HG02870 (cell line): Measurements from ENCODE around the gene RETREG2.

Experiments used
- ATAC-seq: cut with Tn5 transposase; IDR thresholded peaks from one replicate; pipeline ENCODE4 v1.9.1; 2021; ENCODE audit warnings: mild to moderate bottlenecking, moderate library complexity; ENCODE audit not compliant: unreplicated experiment

The RETREG2 gene

GRCh38 chr2:219177552-219178376 is at the start of gene RETREG2:
Gene RETREG2 (plus strand): TSS chr2:219178275. CDS start chr2:219178353, 78 bp downstream.
- ATAC-seq, result peak; percentile 35

- ATAC-seq, result no peak
These were observed 49.7 kb upstream of the RETREG2 start for GRCh38 chr2:219128396-219128795.

GRCh38 chr2:219129589-219129988 is 48.5 kb upstream of the RETREG2 start:
- ATAC-seq, result no peak

GRCh38 chr2:219131327-219131726 is 46.7 kb upstream of the RETREG2 start:
- no peak for ATAC-seq

- no peak for ATAC-seq
These were observed 46.3 kb upstream of the RETREG2 start for GRCh38 chr2:219131744-219132143.

GRCh38 chr2:219133976-219134375 is 44.1 kb upstream of the RETREG2 start:
- no peak for ATAC-seq

- no peak for ATAC-seq
These were observed 37.4 kb upstream of the RETREG2 start for GRCh38 chr2:219140722-219141121.

- ATAC-seq, result no peak
These were observed 35.7 kb upstream of the RETREG2 start for GRCh38 chr2:219142329-219142728.

GRCh38 chr2:219149667-219150066 is 28.4 kb upstream of the RETREG2 start:
- ATAC-seq, result no peak

GRCh38 chr2:219155054-219155644 is 22.9 kb upstream of the RETREG2 start:
- no peak for ATAC-seq

GRCh38 chr2:219157396-219157795 is 20.7 kb upstream of the RETREG2 start:
- ATAC-seq, result no peak

GRCh38 chr2:219158025-219158424 is 20.1 kb upstream of the RETREG2 start:
- ATAC-seq, result no peak

GRCh38 chr2:219158586-219158985 is 19.5 kb upstream of the RETREG2 start:
- ATAC-seq, result no peak

GRCh38 chr2:219159771-219160185 is 18.3 kb upstream of the RETREG2 start:
- no peak for ATAC-seq

GRCh38 chr2:219160186-219161017 is 17.7 kb upstream of the RETREG2 start, which contains the start of gene NHEJ1:
Gene NHEJ1 (minus strand): TSS chr2:219160815. CDS start chr2:219158362, 2,453 bp downstream.
- ATAC-seq, result peak; percentile 85

- no peak for ATAC-seq
These were observed 17.0 kb upstream of the RETREG2 start for GRCh38 chr2:219161097-219161496.

- no peak for ATAC-seq
These were observed 14.9 kb upstream of the RETREG2 start for GRCh38 chr2:219163156-219163555.

- no peak for ATAC-seq
These were observed 12.8 kb upstream of the RETREG2 start for GRCh38 chr2:219165058-219165911.

GRCh38 chr2:219167997-219168396 is 10.1 kb upstream of the RETREG2 start:
- ATAC-seq, result no peak

GRCh38 chr2:219168526-219168925 is 9.5 kb upstream of the RETREG2 start:
- no peak for ATAC-seq
